GM12874 (cell line): ENCODE results near the gene LRP3.

ENCODE experiments used
- CTCF ChIP-seq: IDR thresholded peaks from 2 replicates; pipeline ENCODE4 v1.5.1; 2011; ENCODE audit warnings: low read depth, mild to moderate bottlenecking, control low read depth, low read length, moderate library complexity; ENCODE audit not compliant: insufficient read depth

The LRP3 gene

GRCh38 chr19:33193865-33194362 is at the start of gene LRP3:
TSS of gene LRP3 (plus strand) at chr19:33194330. CDS start at chr19:33194786, 456 bp downstream.
- no peak for TF ChIP-seq CTCF

- TF ChIP-seq CTCF: no peak
Observed at GRCh38 chr19:33146209-33146608, 47.9 kb upstream of the LRP3 start.

- no peak for TF ChIP-seq CTCF
Observed at GRCh38 chr19:33147538-33147937, 46.6 kb upstream of the LRP3 start.

GRCh38 chr19:33150852-33151518 is 43.1 kb upstream of the LRP3 start:
- no peak for TF ChIP-seq CTCF

- no peak for TF ChIP-seq CTCF
Observed at GRCh38 chr19:33152176-33152575, 42.0 kb upstream of the LRP3 start.

- no peak for TF ChIP-seq CTCF
Observed at GRCh38 chr19:33156334-33156733, 37.8 kb upstream of the LRP3 start.

- no peak for TF ChIP-seq CTCF
Observed at GRCh38 chr19:33157906-33158305, 36.2 kb upstream of the LRP3 start.

GRCh38 chr19:33158365-33158764 is 35.8 kb upstream of the LRP3 start:
- no peak for TF ChIP-seq CTCF
